ENCODE data around the gene ACTG2. TPM values are rescaled to one million over a fixed set of nuclear protein-coding genes. Genes with fewer than 3 reads are reported as not detected.

Gene ACTG2
- total RNA-seq, 1 experiment from 2014 or later, result 1.5 TPM

GRCh38 chr2:73895473-73895872, 2.7 kb downstream of the ACTG2 start:
- no peak overlapping the region for H2BK120ac ChIP-seq (ENCODE audit: low read depth, low read length, poor library complexity, severe bottlenecking)
- Mint-ChIP-seq H3K27me3 (ENCODE audit: low read depth) (peaks cover 2% of the 10 kb centered on the region; the same call in 1 of the 2 replicates), H3K4me3 (no peak overlapping the region), H3K36me3 (ENCODE audit: insufficient read depth in 1 of 3, low read depth in 3 of 3) (no peaks in the 10 kb centered on the region), H3K27ac (no peak overlapping the region), H3K9me3 (no peaks in the 10 kb centered on the region), H3K4me1 (peaks cover 8 to 13% of the 10 kb centered on the region in 2 experiments; a peak in 3 of 4 replicates)
- H3K27me3 ChIP-seq (ENCODE audit: insufficient read depth, low read length), result no peaks in the 10 kb centered on the region
- H3K9ac ChIP-seq (ENCODE audit: extremely low read depth, insufficient read length, low read length), result no peak overlapping the region
- H3K9me3 ChIP-seq (ENCODE audit: control insufficient read depth, low read depth, low read length), result no peaks in the 10 kb centered on the region
- no peak overlapping the region for H3T11ph ChIP-seq (ENCODE audit: low read length)
- no peak overlapping the region for H2BK20ac ChIP-seq (ENCODE audit: low read depth, low read length, poor library complexity, severe bottlenecking)
- H3K18ac ChIP-seq (ENCODE audit: insufficient read length, low read depth, low read length), result no peak overlapping the region
- H3K27ac ChIP-seq (ENCODE audit: insufficient read length, low read depth, low read length), result no peak overlapping the region
- H3K56ac ChIP-seq (ENCODE audit: insufficient read length, low read depth, low read length), result no peak overlapping the region
- no peak for DNase-seq
- no peak overlapping the region for H4K8ac ChIP-seq (replicated peaks; ENCODE audit: insufficient read length, low read depth, low read length)
- H2BK12ac ChIP-seq (ENCODE audit: insufficient read length, low read depth, low read length), result no peak overlapping the region
- H3K4ac ChIP-seq (ENCODE audit: low read depth, low read length), result no peak overlapping the region
- H4K5ac ChIP-seq (ENCODE audit: insufficient read length, low read depth, low read length), result no peak overlapping the region
- no peaks in the 10 kb centered on the region for H4K20me1 ChIP-seq (ENCODE audit: control insufficient read depth, insufficient read depth, insufficient read length)
- no peaks in the 10 kb centered on the region for H3K23me2 ChIP-seq (ENCODE audit: insufficient read length, low read depth, low read length, poor library complexity, severe bottlenecking)
- H3K4me1 ChIP-seq (ENCODE audit: insufficient read depth, low read length), result no peaks in the 10 kb centered on the region
- H2BK5ac ChIP-seq (ENCODE audit: insufficient read length, low read length), result no peak overlapping the region
- no peak for TF ChIP-seq CTCF (conservative IDR thresholded peaks at IDR 0.05)
- no peaks in the 10 kb centered on the region for H3K79me1 ChIP-seq (ENCODE audit: insufficient read depth, low read depth, low read length, poor library complexity, severe bottlenecking)
- no peak overlapping the region for H3K4me2 ChIP-seq (ENCODE audit: insufficient read depth, insufficient read length, low read length)
- no peaks in the 10 kb centered on the region for H3K79me2 ChIP-seq (ENCODE audit: insufficient read depth, low read length)
- no CpG with 5 or more reads among the region's 9 CpGs for WGBS (ENCODE audit: extremely low coverage, insufficient read length, low lambda C conversion rate)
- H3K14ac ChIP-seq (ENCODE audit: insufficient read depth, low read length), result no peak overlapping the region
- H2AFZ ChIP-seq (ENCODE audit: low read length), result no peak overlapping the region
- H2AK5ac ChIP-seq (ENCODE audit: insufficient read length, low read length), result no peak overlapping the region
- H2BK15ac ChIP-seq (ENCODE audit: low read depth, low read length), result no peak overlapping the region
- H3K23ac ChIP-seq (ENCODE audit: insufficient read length, low read depth, low read length), result no peak overlapping the region
- no peak overlapping the region for H4K91ac ChIP-seq (ENCODE audit: insufficient read length, low read depth, low read length)

All from H9 (cell line).